PFSK-1 (cell line): ENCODE data around the gene NPSR1.

Experiments
- FOXP2 ChIP-seq: optimal IDR thresholded peaks from 2 replicates; pipeline ENCODE3; 2011; ENCODE audit warnings: borderline replicate concordance, control low read depth, inconsistent platforms; ENCODE audit not compliant: insufficient read depth; ENCODE audit errors: extremely low read length, extremely low read depth
- POLR2AphosphoS5 ChIP-seq: IDR thresholded peaks from 2 replicates; pipeline ENCODE4 v1.6.1; 2012; ENCODE audit warnings: low read depth, mild to moderate bottlenecking, control low read depth, low read length, moderate library complexity
- REST ChIP-seq, 2 experiments: IDR thresholded peaks; 2 replicates each; pipeline versions ENCODE4 v1.6.1 to v1.8.0; 2011 to 2012; ENCODE audit warnings: low read depth in 2 of 2, low read length in 2 of 2, control low read depth in 1 of 2, inconsistent platforms in 1 of 2, mild to moderate bottlenecking in 1 of 2, moderate library complexity in 1 of 2; ENCODE audit not compliant: insufficient read depth in 1 of 2
- SIN3A ChIP-seq: IDR thresholded peaks from 2 replicates; pipeline ENCODE4 v1.6.1; 2012; ENCODE audit warnings: mild to moderate bottlenecking, low read length, moderate library complexity, borderline replicate concordance; ENCODE audit not compliant: insufficient read depth
- TAF1 ChIP-seq: IDR thresholded peaks from 2 replicates; pipeline ENCODE4 v1.6.1; 2012; ENCODE audit warnings: low read length, control low read depth, borderline replicate concordance; ENCODE audit not compliant: insufficient read depth

NPSR1 gene

GRCh38 chr7:34728156-34728555 lies 70.1 kb downstream of the NPSR1 start:
- TF ChIP-seq SIN3A (no peak), POLR2AphosphoS5 (no peak), REST (IDR thresholded peaks at IDR 0.05; ENCODE audit: insufficient read depth in 1 of 2, low read depth in 2 of 2, low read length in 2 of 2) (no peak), TAF1 (no peak), FOXP2 (no peak)

GRCh38 chr7:34734771-34735170 lies 76.8 kb downstream of the NPSR1 start:
- TF ChIP-seq SIN3A (no peak), REST (IDR thresholded peaks at IDR 0.05; ENCODE audit: insufficient read depth in 1 of 2, low read depth in 2 of 2, low read length in 2 of 2) (no peak), FOXP2 (no peak), TAF1 (no peak), POLR2AphosphoS5 (no peak)

GRCh38 chr7:34735526-34735925 lies 77.5 kb downstream of the NPSR1 start:
- TF ChIP-seq FOXP2 (no peak), POLR2AphosphoS5 (no peak), REST (IDR thresholded peaks at IDR 0.05; ENCODE audit: insufficient read depth in 1 of 2, low read depth in 2 of 2, low read length in 2 of 2) (no peak), TAF1 (no peak), SIN3A (no peak)

GRCh38 chr7:34739651-34740300 lies 81.8 kb downstream of the NPSR1 start:
- TF ChIP-seq TAF1 (no peak), SIN3A (no peak), POLR2AphosphoS5 (no peak), REST (IDR thresholded peaks at IDR 0.05; ENCODE audit: insufficient read depth in 1 of 2, low read depth in 2 of 2, low read length in 2 of 2) (no peak), FOXP2 (no peak)
